ENCODE data around the gene SHC3. TPM values are rescaled to one million over a fixed set of nuclear protein-coding genes. Genes with fewer than 3 reads are reported as not detected.

SHC3 gene
- total and polyA plus RNA-seq, 2 of the 4 experiments (the other 2 are of a cell fraction): 4.5 to 13.3 TPM

GRCh38 chr9:88978034-88978433 is 200.6 kb downstream of the SHC3 start:
- intact Hi-C loops (cut with micrococcal nuclease) (no loop called here), in situ Hi-C loops (cut with MboI; ENCODE audit: low sequenced_read_pairs) (no loop called here), dilution Hi-C loops (cut with HindIII; ENCODE audit: low sequenced_read_pairs, unreplicated experiment) (loop anchor here (25.0 kb wide), 1 partner anchor 341 kb away; no protein-coding TSS in a partner anchor)
- ChIA-PET POLR2A (ENCODE audit: unreplicated experiment) (no interaction called here), CTCF (no interaction called here)
- no peaks in the 10 kb centered on the region; the same call in 1 of the 2 replicates for H4K20me1 ChIP-seq (ENCODE audit: insufficient read depth, low read length)
- H3K9me3 ChIP-seq (ENCODE audit: control insufficient read depth, insufficient read depth, low read length): peaks cover 2% of the 10 kb centered on the region; the same call in 1 of the 2 replicates
- H3K27ac ChIP-seq (ENCODE audit: insufficient read depth, low read length): no peak overlapping the region
- no peak overlapping the region for H3K56ac ChIP-seq (ENCODE audit: extremely low read depth, insufficient read depth, low read length)
- no peaks in the 10 kb centered on the region for H3K79me1 ChIP-seq (ENCODE audit: low read depth in 1 of 2, low read length in 2 of 2)
- DNase-seq (no peak), ATAC-seq (ENCODE audit: low read depth) (no peak)
- no peak overlapping the region for H4K5ac ChIP-seq (ENCODE audit: low read depth, low read length)
- H3K18ac ChIP-seq (ENCODE audit: low read depth, low read length): no peak overlapping the region
- H2BK15ac ChIP-seq (ENCODE audit: low read depth, low read length): no peak overlapping the region
- no peak overlapping the region for H2AFZ ChIP-seq (replicated peaks; ENCODE audit: low read length, poor library complexity)
- no peak overlapping the region for H4K8ac ChIP-seq (ENCODE audit: low read depth in 2 of 2, low read length in 2 of 2)
- no peak overlapping the region for H3K14ac ChIP-seq (replicated peaks; ENCODE audit: low read depth, low read length)
- H3K4ac ChIP-seq (ENCODE audit: low read depth, low read length): no peak overlapping the region
- H3K4me1 ChIP-seq (ENCODE audit: control insufficient read depth, insufficient read depth, low read length): no peaks in the 10 kb centered on the region
- H3K4me2 ChIP-seq (ENCODE audit: low read depth, low read length): no peak overlapping the region
- H3K23ac ChIP-seq (ENCODE audit: low read depth, low read length): no peak overlapping the region
- no peak overlapping the region for H4K91ac ChIP-seq (ENCODE audit: insufficient read depth, low read depth, low read length)
- H2AK5ac ChIP-seq (ENCODE audit: low read depth, low read length): no peak overlapping the region
- no peaks in the 10 kb centered on the region for H3K36me3 ChIP-seq (ENCODE audit: control insufficient read depth, insufficient read depth, low read length)
- TF ChIP-seq SMC3 (IDR thresholded peaks at IDR 0.05; ENCODE audit: low read depth, low read length) (no peak), CEBPB (IDR thresholded peaks at IDR 0.05; ENCODE audit: low read depth, low read length) (no peak), RCOR1 (IDR thresholded peaks at IDR 0.05; ENCODE audit: insufficient replicate concordance, low read length) (no peak), MXI1 (IDR thresholded peaks at IDR 0.05; ENCODE audit: borderline replicate concordance, low read depth, low read length) (no peak), FOS (IDR thresholded peaks at IDR 0.05; ENCODE audit: low read depth, low read length) (no peak), BHLHE40 (IDR thresholded peaks at IDR 0.05; ENCODE audit: low read depth, low read length) (no peak), CTCF (conservative IDR thresholded peaks at IDR 0.05; ENCODE audit: low read depth, low read length) (no peak), USF2 (IDR thresholded peaks at IDR 0.05; ENCODE audit: low read depth, low read length) (no peak), NFE2L2 (IDR thresholded peaks at IDR 0.05; ENCODE audit: low read depth, low read length) (no peak), POLR2A (IDR thresholded peaks at IDR 0.05; ENCODE audit: low read depth, low read length) (no peak), CHD1 (IDR thresholded peaks at IDR 0.05; ENCODE audit: low read depth, low read length) (no peak), ELK1 (IDR thresholded peaks at IDR 0.05; ENCODE audit: borderline replicate concordance, low read depth, low read length) (no peak), MAZ (IDR thresholded peaks at IDR 0.05; ENCODE audit: borderline replicate concordance, low read depth, low read length) (no peak), MAFK (IDR thresholded peaks at IDR 0.05; ENCODE audit: low read depth, low read length) (no peak), RFX5 (IDR thresholded peaks at IDR 0.05; ENCODE audit: low read depth, low read length) (no peak), RAD21 (IDR thresholded peaks at IDR 0.05; ENCODE audit: low read length) (no peak)
- no peak overlapping the region for H2BK120ac ChIP-seq (ENCODE audit: low read depth, low read length)
- WGBS, 2 experiments (ENCODE audit: extremely low coverage in 2 of 2, insufficient read length in 1 of 2): 75% methylated on average over 5 of the region's 5 CpGs; no CpG with 5 or more reads in 1 of the 2 experiments
- H3K9me1 ChIP-seq (ENCODE audit: insufficient read depth, low read length): peaks cover 11% of the 10 kb centered on the region; the same call in 1 of the 2 replicates
- no peak overlapping the region for H2BK5ac ChIP-seq (ENCODE audit: low read depth, low read length, poor library complexity, severe bottlenecking)
- H3K9ac ChIP-seq (ENCODE audit: low read depth, low read length): no peak overlapping the region
- no TSS peak for BruUV-seq (replicated peaks)
- H2AK9ac ChIP-seq (replicated peaks; ENCODE audit: low read depth, low read length, poor library complexity): no peak overlapping the region
- peaks cover 10% of the 10 kb centered on the region for H3K27me3 ChIP-seq (ENCODE audit: control insufficient read depth, insufficient read depth, low read length)
- no peak overlapping the region for H2BK20ac ChIP-seq (ENCODE audit: low read depth, low read length)
- no peak overlapping the region for H3K4me3 ChIP-seq (ENCODE audit: insufficient read depth, low read depth, low read length)
